ENCODE data around the gene DYSF.

DYSF gene

DNA sequence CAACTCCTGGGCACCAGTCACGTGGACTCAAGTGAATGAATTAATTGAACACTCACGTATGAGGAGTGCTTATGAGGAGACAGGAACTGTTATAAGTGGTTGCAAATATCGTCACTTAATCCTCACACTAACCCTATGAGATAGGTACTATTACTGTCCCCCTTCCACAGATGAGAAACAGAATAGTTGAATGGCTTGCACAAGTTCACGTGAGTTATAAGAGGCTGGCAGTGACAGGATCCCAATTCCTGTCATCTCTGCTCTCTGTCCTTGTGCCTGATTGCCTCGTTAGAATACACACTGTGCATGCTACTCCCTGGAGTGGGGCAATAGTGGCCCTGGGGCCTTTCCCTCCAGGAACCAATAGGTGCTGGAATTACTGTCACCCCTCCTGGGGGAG lies 253.5 kb downstream of the DYSF start:
- no peak for DNase-seq (ENCODE audit: low read depth)

DNA sequence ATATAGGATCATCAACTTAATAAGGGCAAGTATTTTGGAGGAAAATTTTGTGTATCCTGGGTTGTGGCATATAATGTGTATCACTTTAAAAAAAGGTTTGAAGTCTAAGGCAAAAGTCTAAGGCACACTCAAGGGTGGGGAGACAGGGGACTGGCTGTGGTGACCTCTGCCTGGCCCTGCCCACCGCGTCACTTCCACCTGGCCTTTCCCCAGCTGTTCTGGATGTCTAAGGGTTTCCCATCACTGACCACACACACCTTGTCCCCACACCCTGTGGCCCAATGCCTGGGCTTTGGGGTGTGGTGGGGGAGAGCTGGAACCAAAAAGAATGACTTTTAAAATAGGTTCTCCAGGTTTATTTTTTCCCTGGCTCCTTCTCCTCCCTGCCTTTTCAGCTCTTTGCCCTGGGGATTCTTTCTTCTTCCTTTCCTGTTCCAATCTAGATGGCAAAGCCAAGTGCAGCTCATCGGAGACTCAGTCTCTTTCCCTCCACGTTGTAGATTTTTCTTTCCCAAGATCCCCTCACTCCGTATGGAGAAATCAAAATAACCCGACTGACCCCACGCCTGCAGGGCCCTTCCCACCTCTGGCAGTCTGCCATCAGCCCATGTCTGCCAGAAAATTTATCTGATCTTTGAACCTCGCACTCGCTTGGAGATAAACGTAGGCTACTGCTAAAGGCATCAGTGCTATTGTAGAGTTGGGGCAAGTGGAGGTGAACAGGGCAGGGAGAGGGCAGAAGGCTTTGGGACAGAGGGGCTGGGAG lies 257.2 kb downstream of the DYSF start:
- DNase-seq (ENCODE audit: low read depth), result no peak

GRCh38 chr2:71711133-71711855 lies 257.9 kb downstream of the DYSF start:
- peak; percentile 77 for DNase-seq (ENCODE audit: low read depth)

GRCh38 chr2:71712158-71712818 lies 258.9 kb downstream of the DYSF start:
- DNase-seq (ENCODE audit: low read depth), result no peak

DNA sequence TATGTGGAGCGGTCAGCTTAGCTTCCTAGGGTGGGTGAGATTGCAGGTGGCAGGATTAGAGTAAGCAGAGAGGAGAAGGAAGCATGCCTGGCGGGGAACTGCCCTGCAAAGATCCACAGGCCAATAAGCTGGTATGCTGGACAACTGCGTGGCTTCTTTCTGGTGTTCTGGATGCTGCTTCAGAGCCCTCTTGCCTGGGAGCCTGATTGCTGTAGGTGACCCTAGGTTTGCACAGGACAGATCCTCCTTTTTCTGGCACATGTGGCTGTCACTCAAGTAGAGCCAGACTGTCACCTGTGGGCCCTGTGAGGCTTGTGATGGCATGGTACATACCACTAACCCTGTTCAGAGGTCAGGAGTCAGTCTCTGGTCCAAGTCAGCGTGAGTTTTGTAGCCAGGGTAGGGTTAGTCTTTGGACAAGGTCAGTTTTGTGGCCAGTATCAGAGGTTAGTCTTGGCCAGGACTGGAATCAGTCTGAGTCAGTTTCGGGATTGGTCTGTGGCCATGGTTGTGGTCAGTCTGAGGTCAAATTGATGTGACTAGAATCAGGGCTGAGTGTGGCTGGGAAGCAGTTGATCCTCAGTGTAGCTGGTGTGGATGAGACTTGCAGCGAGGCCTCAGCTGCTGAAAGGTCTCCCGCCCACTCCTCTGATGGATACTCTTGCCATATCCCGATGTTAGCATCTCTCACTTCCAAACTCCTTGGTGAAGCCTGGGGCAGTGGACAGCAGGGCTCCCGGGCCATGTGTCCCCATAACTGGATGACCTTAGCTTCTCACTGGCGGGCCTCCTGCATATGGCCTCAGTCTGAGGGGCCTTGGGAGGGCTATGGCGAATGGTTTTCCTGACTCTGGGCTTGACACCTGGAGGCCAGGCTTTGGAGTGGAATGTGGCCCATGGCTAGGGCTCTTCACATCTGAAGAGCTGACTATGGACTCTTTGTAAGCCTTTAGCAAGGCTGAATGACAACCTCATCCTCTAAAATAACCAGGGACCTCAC lies 260.5 kb downstream of the DYSF start:
- DNase-seq (ENCODE audit: low read depth), result peak; percentile 78

GRCh38 chr2:71714601-71715240 lies 261.4 kb downstream of the DYSF start:
- DNase-seq (ENCODE audit: low read depth), result no peak

DNA sequence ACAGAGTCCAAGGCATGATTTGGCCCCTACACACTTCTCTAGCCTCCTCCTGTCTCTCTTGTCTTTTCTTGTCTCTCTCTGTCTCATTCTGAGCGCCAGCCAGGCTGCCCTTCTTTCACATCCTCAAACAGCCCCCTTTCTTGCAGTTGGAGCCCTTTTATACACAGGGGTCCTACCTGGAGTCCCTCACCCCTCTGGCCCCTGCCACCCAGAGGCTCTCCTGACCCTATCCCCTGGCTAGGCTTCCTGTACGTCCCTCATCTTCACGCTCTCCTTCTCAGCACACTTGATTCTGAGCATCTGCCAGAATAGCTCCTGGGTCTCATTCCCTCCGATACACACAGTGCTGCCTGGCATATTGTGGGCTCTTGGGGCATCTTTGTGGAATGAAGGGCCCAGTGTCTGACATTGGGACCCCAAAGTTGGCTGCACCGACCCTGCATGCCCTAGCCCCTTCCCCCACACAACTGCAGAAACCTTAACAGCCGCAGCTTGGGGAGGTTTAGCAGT lies 261.9 kb downstream of the DYSF start:
- no peak for DNase-seq (ENCODE audit: low read depth)

GRCh38 chr2:71715951-71716696 lies 262.8 kb downstream of the DYSF start:
- no peak for DNase-seq (ENCODE audit: low read depth)

GRCh38 chr2:71716697-71717624 lies 263.6 kb downstream of the DYSF start:
- DNase-seq (ENCODE audit: low read depth), result peak; percentile 78

DNA sequence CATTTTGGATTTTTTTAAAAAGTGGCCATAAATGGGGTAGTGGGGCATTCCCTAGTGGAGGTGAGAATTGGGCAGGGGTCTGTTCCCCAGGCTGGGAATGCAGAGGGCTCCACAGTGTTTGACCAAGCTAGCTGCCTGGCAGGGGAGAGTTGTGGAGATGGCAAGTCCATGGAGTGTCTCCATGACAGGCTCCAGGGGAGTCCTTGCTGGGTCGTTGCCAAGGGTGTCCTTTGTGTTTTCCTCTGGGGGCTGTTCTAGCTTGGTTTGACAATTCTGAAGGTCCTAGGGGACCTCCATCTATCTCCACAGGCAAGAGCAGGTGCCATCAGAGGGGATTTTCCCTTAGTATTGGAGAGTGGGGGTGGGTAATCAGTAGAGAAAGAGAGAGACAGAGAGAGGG lies 265.3 kb downstream of the DYSF start:
- no peak for DNase-seq (ENCODE audit: low read depth)

DNA sequence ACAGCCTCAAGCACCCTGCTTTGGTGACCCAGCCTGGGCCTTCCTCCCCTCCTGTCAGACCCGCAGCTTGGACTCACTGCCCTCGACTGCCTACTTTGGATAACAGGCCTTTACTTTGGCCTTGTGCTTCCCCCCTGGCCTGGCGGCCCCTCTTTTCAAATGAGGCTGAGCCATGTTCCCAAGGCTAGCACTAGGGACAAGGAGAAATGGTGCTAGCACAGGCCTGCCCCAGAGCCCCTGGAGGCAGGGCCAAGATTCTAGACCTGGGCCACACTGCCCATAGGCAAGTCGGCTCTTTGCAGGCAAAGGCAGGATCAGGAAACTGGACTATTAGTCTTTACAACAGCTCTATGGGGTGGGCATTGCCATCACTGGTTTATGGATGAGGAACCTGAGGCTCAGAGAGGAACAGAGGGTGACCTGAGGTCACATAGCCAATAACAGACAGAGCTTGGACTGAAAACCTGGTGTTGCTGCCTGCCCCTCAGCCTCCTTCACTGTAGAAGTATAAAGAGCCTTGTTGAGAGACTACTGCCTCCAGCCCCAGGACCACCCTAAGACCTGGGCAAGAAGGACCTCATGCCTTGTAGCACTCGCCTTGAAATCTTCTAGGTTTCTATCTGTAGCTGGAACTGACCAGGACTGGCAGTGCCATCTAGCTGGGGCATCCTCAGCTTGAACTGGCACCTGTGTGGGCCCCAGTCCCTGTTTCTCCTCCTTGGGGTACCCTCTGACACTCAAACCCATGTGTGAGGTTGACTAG lies 266.3 kb downstream of the DYSF start:
- no peak for DNase-seq (ENCODE audit: low read depth)

DNA sequence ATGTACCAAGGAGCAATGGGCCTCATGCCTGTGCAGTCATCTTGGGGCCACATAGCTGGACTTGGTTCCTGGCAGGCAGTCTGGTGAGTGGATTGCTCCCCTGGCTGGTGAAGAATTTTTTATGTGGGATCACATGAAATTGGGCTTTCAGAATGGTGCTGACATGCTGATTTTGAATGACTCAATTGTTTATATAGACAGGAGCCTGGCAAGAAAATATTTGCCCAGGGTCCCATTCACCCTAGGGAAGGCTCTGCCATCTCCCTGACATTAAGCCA lies 266.9 kb downstream of the DYSF start:
- no peak for DNase-seq (ENCODE audit: low read depth)

GRCh38 chr2:71720596-71721361 lies 267.4 kb downstream of the DYSF start:
- no peak for DNase-seq (ENCODE audit: low read depth)

DNA sequence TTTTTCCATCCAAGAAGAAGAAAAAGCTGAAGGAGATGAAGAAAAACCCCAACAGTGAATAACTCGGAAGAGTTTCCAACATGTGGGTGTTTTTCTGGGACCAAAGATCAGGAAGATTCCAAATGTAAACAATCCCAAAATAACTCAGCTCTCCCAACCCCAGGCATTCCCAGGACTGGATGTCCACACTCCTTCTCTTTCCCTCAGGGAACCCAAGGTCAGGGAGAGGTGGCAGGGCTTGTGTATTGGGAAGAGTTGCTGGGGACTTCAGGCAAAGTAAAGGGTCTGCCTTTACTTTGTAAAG lies 268.0 kb downstream of the DYSF start:
- peak; percentile 66 for DNase-seq (ENCODE audit: low read depth)

GRCh38 chr2:71721669-71722068 lies 268.3 kb downstream of the DYSF start:
- DNase-seq (ENCODE audit: low read depth), result no peak

DNA sequence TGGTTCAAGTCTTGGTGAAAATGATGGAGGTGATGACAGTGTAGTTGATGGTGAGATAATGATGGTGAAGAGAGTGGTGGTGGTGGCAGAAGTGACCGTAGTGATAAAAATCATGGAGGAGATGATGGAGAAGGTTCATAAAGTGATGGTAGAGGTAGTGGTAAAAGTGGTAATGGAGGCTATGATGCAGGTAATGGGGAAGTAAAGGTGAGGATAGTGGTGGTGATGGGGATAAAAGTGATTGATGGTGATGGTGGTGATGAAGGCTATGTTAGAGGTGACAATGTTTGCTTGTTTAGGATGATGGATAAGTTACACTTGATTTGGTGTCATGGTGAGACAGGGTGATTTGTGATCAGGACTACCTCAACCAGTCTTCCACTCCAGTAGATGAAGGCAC lies 268.9 kb downstream of the DYSF start:
- DNase-seq (ENCODE audit: low read depth), result no peak

DNA sequence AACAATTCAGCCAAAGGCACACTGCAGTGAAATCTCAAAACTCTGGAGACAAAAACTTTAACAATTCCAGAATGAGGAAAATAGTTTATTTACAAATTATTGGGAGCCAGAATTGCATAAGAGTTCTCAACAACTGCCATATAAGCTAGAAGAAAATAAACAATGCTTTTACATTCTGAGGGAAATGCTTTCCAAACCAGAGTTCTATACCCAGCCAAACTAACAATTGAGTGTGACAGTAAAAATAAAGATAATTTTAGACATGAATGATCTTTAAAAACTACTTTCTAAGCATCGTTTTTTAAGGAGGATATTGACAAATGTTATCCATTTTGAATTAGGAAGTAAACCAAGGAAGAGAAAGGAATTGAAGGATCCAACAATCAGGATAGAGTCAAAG lies 271.4 kb downstream of the DYSF start:
- no peak for DNase-seq (ENCODE audit: low read depth)

GRCh38 chr2:71725836-71726235 lies 272.5 kb downstream of the DYSF start:
- DNase-seq (ENCODE audit: low read depth), result no peak
